GM11168 (cell line): ENCODE results near the gene HSF2BP.
"Not testable (repeated sequence)": the region's sequence is repeated elsewhere in the genome, so short reads cannot be mapped to it uniquely, and the experiment has no call there.

Experiments used
- in situ Hi-C: fragments of 300-500 bp; cut with MboI; formaldehyde crosslinking; loops from one replicate; pipeline ENCODE4 v1.12.0; 2022; ENCODE audit warnings: low sequenced_read_pairs; ENCODE audit not compliant: unreplicated experiment

The HSF2BP gene

DNA sequence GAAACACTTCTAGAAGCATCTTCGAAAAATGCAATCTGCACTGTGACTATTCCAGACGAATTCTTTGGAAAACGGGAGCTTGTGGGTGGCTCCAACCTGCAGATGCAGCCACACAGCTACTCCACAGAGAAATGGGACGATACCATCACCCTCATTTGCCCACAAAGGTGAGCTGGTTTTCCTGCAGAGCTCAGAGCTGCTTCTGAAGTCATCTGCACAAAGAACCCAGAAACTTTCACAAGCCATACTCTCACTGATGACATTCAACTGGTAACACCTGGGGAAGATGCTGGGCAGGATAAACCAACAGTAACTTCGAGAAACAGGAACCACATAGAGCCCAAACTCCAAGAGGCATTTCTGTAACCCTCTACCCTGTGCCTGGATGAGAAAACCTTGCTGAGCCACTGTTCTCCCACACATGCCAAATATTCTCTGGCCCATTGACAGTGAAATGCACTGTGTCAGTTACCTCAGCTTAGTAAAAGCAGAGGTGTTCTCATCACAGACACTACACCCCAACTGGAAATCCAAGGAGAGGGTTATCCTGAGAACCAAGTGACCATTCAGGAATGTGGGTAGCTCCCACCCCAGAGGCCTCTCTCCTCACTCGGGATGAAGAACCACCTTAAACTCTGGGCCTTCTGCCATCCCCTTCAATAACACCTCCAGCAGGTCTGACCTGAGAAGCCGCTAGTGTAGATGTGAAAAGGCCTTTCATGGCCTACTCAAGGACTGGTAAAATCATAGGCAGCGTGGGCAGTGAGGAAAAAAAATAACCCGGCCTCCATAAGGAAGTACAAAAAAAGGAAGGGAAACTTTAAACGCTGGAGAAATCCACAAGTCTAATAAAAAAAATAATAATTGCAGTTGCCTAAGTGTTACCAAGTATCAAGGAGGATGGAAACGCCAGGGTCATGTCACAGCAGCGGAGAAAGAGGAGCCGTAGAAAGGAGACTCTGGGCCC, 56.7 kb downstream of the HSF2BP start:
- in situ Hi-C loops, result no loop called here

DNA sequence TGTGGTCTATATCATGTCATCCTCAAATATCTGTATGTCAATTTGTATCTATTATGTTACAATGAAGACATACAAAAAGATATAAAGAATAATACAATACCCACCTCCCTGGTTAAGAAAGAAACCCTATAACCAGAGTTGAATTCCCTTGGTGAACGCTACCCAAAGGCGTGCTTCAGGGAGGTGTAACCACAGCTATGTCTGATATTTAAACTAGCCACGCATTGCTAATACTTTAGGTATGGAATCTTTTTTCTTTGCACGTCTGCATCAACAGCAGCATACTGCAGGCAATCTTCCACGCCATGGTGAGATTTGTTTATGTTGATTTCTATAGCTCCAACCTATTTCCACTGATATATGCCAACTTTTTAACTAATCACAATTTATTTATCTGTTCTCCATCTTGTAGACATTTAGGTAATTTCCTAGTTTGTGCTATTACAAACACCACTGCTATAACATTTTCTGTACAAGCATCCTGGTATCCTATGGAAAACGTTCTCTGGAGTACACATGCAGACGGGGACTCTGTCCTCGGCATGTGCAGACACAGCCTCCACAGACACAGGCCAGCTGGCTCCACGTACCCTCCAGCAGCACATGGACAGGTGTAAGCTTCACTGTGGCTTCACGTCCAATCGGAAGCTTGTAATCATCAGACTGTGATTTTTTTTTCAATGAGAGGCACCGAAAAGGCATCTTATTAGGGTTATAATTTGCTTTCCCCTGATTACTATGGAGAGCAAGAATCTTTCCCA, 58.5 kb downstream of the HSF2BP start:
- in situ Hi-C loops, result no loop called here

DNA sequence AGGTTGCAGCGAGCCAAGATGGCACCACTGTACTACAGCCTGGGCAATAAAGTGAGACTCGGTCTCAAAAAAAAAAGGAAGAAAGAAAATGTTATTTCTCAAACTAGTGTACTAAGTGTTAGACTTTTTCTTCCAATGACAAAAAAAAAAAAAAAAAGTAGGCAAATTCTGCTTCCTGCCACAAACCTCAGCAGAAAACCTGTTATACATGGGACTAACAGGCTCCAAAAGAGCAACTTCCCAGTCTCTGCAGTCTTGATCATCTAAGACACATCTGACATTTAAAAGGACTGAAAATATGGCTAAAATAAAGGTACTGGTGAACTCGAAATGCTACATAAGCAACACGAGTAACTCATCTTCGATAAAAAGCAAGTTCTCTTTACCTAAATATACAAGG, 59.6 kb downstream of the HSF2BP start:
- in situ Hi-C loops, result no loop called here

DNA sequence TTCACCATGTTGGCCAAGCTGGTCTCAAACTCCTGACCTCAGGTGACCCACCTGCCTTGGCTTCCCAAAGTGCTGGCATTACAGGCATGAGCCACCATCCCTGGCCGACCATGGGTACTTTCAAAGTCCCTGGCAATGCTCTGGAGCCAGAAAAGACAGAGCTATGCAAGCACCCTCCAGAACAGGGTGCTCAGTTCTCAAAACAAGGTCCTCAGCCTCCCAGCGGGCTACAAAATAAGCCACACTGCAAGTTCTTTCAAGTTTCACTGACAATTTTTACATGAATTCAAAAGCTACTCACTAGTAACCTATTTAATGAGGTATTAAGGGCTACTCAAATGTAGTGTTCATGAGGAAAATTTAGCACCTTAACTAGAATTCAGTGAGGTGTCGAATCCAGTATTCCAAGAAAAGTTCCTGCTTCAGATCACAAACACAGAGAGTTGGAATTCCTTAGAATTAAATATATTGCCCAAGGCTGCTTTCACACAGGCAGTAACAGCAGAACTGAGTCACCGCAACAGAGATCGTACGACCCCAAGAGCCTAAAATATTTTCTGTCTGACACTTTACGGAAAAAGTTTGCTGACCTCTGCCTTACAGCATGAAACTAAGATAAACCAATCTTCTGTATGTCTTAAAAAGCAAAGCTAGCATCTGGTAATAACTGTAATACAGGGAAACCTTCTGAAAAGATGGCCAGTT, 60.7 kb downstream of the HSF2BP start:
- in situ Hi-C loops, result no loop called here

DNA sequence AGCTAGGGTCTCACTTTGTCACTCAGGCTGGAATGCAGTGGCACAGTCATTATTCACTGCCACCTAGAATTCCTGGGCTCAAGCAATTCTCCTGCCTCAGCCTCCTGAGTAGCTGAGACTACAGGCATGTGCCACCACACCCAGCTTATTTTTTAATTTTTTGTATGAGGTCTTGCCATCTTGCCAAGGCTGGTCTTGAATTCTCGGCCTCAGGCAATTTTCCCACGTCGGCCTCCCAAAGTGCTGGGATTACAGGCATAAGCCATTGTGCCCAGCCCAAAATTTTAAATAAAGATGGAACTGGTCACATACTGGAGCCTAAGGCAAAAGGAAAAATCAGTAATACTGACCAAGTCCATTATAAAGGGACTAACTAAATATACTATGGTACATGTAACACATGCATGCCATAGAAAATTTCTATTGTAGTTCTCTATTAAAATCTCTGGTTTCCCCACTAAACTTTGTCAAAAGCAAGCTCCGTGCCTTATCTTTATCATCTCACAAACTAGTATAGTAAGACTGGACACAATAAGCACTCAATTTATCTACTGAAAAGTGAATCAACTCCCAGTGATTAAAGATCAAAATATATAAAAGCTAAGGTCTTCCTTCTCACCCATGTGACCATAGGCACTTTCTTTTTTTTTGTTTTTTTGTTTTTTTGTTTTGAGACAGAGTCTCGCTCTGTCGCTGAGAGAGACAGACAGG, 61.6 kb downstream of the HSF2BP start:
- in situ Hi-C loops, result no loop called here

DNA sequence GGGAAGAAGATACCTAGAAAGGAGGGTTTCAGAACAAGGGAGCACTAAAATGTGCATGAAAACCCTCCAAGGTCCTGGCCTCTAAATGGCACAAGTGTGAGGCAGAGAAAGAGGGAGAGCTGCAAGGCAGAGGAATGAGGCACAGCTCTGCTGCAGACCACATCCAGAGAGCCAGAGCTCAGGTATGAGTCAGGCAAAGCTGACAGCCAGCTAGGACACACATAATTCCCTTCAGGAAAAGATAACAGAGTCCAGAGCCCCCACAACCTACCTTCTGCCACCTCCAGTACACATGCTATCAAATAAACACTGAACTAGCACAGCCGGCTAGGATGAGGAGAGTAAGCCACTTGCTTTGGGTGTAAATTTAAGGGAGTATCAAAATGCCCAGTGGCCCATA, 62.2 kb downstream of the HSF2BP start:
- in situ Hi-C loops, result no loop called here

DNA sequence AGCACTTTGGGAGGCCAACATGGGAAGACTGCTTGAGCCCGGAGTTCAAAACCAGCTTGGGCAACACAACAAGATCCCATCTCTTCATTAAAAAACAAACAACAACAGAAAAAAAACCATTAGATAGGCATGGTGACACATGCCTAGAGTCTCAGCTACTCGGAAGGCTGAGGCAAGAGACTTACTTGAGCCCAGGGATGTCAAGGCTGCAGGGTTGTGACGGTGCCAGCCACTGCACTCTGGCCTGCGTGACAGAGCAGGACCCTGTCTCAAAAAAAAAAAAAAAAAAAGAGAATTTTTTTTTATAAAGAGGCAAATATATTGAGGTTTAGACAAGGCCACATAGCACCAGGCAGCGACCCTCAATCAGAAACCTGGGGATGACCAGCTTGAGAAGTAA, 62.7 kb downstream of the HSF2BP start:
- in situ Hi-C loops, result no loop called here

DNA sequence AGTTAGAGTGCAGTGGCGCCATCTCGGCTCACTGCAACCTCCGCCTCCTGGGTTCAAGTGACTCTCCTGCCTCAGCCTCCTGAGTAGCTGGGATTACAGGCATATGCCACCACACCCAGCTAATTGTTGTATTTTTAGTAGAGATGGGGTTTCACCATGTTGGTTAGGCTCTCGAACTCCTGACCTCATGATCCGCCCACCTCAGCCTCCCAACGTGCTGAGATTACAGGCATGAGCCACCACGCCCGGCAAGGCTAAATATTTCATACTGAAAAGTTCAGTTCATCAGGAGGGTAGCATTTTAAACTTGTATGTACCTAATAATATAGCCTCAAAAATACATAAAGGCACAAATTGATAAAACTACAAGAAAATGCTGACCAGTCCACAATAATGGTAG, 63.5 kb downstream of the HSF2BP start:
- in situ Hi-C loops, result not testable (repeated sequence)

DNA sequence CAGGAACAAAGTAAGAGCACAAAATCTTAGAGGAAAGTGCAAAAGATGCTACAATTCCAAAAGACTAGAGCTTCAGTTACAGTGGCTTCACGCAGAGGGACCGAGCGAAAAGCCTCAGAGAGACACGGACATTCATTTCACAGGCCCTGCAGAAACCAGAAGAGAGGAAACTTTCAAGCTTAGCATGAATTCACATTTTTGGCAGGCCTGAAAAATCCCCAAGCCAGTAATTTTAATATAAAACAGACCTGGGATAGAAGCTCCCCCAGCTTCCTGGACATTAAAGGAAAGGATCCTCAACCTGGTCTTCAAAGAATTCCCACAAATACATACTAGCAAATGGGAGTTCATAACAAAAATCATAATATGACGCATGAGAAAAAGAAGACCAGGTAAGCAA, 66.2 kb downstream of the HSF2BP start:
- in situ Hi-C loops, result no loop called here

DNA sequence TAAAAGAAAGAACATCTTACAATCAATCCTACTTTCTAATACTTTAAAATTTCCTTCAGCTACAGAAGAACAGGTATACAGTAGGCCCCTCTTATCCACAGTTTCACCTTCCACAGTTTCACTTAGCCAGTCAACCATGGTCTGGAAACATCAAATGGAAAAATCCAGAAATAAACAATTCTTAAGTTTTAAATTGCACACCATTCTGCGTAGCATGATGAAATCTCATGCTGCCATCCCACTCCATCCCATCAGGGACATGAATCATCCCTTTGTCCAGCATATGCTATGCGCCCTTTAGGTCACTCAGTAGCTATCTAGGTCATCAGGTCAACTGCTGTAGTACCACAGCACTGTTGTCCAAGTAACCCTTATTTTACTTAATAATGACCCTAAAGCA, 67.7 kb downstream of the HSF2BP start:
- in situ Hi-C loops, result no loop called here

DNA sequence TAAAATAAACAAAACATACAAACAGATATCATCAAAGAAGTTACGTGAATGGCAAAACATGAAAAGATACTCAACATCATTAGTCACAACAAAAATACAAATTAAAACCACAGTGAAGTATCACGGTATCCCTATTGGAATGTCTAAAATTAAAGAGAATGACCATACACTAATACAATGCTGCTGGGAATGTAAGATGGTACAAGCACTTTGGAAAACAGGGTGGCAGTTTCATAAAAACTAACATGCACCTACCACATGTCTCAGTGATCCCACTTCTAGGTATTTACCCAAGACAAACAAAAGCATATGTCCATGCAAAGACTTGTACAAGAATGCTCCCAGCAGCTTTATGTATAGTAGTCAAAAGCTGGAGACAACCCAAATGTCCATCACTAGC, 69.1 kb downstream of the HSF2BP start:
- in situ Hi-C loops, result no loop called here

DNA sequence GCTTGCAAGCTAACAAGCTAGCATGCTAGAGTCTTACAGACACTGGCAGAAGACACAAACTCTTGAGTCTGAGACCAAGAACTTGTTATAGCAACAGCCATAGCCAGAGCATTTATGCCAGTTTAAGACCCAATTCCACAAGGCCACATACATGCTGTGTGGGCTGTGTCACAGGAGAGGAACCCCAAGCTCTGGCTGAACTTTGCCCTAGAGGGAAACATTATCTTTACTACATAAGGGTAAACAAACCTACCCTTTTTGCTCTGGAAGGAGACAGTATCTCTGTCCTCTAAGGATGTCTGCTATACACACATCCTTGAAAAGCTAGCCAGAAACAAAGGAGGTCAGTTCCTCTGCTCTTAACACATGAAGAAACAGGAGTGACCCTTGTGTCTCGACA, 70.3 kb downstream of the HSF2BP start:
- in situ Hi-C loops, result no loop called here

DNA sequence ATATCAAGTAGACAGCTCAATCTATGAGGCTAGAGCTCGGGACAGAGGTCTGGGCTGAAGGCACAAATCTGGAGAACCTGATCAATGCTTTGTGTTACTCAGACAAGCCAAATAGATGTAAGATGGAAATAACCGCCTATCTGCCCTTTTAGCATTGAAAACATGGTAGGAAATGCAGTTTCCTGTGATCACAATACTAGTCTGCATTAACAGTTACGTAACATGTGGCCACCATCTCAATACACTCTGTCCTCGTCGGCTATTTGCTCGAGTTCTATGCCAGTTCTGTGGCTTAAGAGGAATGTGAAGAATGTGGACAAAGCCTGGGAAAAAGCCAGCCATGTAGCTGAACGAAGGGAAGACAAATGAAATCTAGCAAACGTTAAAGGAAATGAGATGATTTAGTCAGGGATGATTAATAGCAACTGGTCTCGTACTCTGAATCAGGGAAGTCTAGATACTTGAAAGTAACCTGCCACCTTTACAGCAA, 73.3 kb downstream of the HSF2BP start:
- in situ Hi-C loops, result no loop called here

DNA sequence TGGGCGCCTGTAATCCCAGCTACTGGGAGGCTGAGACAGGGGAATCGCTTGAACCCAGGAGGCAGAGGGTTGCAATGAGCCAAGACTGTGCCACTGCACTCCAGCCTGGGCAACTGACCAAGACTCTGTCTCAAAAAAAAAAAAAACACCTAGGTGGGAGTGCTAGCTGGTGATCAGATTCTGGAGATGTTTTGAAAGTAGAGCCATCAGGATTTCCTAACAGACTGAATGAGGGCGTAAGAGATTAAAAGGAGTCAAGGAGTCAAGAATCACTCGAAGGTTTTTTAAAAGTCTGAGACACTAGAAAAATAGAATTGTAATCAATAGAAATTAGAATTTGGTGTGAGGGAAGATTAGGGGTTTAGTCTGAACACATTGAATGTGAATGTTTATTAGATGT, 73.8 kb downstream of the HSF2BP start:
- in situ Hi-C loops, result no loop called here

DNA sequence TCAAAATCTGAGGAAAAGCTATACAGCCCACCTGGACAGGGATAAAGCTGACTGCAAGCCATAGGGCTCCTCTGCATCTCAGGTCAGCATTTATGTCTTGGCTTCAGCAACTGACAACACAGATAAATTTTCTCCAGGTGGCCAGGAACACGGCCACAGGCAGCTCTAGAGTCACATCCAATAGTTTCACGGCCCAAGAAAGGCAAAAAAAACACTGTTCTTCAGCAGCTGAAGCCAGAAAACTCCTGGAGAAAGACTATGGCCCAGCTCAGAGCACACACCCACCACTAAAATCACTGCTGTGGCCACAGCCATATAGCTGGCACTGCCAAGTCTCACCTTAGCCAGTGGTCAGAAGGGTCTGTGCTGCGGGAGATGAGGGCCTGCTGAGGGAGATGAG, 77.8 kb downstream of the HSF2BP start:
- in situ Hi-C loops, result no loop called here

DNA sequence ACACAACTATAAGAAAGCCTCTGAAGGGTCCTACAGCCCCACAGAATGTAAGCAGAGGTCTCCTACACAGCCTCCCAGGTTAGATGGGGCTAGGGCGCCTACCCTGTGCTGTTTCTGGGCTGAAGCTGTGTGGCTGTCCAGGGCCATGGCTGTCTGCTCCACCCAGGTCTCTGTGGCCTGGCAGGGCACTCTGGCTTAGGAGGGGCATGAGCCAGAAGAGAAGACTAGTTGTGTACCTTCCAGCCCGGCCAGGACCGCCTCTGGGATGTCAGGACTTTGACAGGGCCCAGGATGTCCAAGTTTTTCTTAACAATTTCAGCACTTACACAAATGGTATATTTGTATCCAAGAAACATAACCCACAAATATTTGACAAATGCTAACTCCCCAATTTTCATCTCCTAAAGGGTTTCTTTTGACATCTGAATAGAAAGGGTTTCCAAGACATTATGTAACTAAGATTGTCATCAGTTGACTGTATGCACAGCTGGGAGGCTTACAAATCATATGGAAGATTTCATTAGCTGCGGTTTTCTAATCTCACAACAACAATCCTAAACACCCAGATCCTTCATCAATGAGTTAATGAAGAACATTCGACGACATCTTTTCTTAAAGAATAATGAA, 80.5 kb downstream of the HSF2BP start:
- in situ Hi-C loops, result no loop called here

DNA sequence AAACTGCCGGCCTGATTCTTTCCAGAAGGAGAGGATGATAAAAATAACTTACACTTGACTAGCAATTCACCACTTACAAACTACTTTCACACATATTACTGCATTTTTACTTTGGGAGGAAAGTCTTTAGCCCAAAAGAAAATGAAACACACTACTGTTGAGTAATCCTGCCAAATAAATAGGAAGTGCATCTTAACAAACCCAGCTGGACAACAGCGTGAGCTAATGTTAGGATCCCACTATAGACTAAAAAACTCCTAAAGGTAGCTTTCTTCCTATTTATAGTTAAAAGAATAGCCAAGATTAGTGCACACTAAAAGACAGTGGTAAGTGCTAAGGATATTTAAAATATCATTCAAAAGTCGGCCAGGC, 83.8 kb downstream of the HSF2BP start:
- in situ Hi-C loops, result no loop called here

DNA sequence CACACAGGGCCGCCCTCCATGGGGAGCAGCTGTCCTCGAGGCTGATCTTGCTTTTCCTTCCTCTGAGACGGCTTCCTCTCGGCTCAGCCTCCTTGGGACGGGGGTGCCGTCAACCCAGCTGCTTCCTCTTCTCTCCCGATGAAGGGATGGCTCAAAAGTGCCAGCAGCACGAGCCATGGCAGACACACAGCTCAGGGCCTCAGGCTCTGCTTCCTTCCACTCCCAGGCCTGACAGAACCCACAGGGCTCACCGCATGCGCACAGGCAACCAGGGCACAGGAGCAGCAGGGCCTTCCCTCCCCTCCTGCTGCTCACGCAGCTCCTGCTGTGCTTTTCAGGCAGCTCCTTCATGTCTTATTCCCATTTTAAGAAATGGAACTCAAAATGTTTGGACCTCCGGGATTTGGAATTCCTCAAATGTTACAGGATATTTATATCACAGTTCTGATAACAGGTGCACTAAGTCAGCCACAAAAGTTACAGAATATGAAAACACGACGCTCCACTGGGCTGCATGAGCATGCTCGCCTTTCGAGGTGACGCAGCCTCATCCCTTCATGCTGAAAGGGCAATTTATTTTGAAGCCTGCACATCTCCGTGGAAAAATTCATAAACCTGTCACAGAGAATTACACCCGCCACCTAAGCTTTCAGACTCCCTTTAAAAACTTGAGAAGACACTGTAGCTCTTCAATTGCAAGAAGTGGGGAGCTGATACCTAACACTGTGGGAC, 84.4 kb downstream of the HSF2BP start:
- in situ Hi-C loops, result no loop called here

DNA sequence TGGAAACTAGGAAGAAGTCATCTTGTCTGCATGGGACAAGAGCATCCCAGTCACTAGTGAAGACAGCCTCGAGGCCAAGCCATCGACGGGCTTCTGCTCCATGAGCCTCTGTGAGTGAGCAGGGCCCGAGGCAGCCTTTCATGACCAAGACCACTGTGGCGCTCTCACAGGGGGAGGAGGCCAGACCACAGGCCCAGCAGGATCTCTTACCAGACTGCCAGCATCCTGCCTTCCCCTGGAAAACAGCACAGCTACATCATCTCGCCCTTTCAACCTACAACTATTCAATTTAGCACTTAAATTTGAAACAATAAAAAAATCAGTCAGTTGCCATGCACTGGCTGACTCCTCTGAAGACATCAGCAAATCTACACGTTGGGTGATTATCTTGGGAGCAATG, 85.4 kb downstream of the HSF2BP start:
- in situ Hi-C loops, result no loop called here
